ENCODE data around the gene TBX1. TPM values are rescaled to one million over a fixed set of nuclear protein-coding genes. Genes with fewer than 3 reads are reported as not detected.

Gene TBX1
- total RNA-seq, 2 donors from 2014 or later: 0.24 TPM; not detected in 1

- H3K27me3 ChIP-seq: no peaks in the 10 kb centered on the region
- no peak overlapping the region for H3K4me3 ChIP-seq
- TF ChIP-seq, protein P1, sequence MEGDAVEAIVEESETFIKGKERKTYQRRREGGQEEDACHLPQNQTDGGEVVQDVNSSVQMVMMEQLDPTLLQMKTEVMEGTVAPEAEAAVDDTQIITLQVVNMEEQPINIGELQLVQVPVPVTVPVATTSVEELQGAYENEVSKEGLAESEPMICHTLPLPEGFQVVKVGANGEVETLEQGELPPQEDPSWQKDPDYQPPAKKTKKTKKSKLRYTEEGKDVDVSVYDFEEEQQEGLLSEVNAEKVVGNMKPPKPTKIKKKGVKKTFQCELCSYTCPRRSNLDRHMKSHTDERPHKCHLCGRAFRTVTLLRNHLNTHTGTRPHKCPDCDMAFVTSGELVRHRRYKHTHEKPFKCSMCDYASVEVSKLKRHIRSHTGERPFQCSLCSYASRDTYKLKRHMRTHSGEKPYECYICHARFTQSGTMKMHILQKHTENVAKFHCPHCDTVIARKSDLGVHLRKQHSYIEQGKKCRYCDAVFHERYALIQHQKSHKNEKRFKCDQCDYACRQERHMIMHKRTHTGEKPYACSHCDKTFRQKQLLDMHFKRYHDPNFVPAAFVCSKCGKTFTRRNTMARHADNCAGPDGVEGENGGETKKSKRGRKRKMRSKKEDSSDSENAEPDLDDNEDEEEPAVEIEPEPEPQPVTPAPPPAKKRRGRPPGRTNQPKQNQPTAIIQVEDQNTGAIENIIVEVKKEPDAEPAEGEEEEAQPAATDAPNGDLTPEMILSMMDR (IDR thresholded peaks at IDR 0.05): no peak
- peaks cover 0 to 25% of the 10 kb centered on the region in 2 donors for H3K4me1 ChIP-seq
- no peak for DNase-seq (ENCODE audit: low spot score)
- no peaks in the 10 kb centered on the region for H3K36me3 ChIP-seq
- H3K27ac ChIP-seq: no peak overlapping the region
- H3K9me3 ChIP-seq: no peaks in the 10 kb centered on the region
These were observed 13.0 kb upstream of the TBX1 start for GRCh38 chr22:19747551-19747950.

- no peaks in the 10 kb centered on the region for H3K36me3 ChIP-seq
- H3K4me1 ChIP-seq: peaks cover 0 to 25% of the 10 kb centered on the region in 2 donors
- no peaks in the 10 kb centered on the region for H3K9me3 ChIP-seq
- no peaks in the 10 kb centered on the region for H3K27me3 ChIP-seq
- H3K4me3 ChIP-seq: no peak overlapping the region
- H3K27ac ChIP-seq: no peak overlapping the region
- no peak for DNase-seq (ENCODE audit: low spot score)
- TF ChIP-seq, protein P1 (IDR thresholded peaks at IDR 0.05): no peak
These were observed 12.4 kb upstream of the TBX1 start for GRCh38 chr22:19748139-19748538.

DNA sequence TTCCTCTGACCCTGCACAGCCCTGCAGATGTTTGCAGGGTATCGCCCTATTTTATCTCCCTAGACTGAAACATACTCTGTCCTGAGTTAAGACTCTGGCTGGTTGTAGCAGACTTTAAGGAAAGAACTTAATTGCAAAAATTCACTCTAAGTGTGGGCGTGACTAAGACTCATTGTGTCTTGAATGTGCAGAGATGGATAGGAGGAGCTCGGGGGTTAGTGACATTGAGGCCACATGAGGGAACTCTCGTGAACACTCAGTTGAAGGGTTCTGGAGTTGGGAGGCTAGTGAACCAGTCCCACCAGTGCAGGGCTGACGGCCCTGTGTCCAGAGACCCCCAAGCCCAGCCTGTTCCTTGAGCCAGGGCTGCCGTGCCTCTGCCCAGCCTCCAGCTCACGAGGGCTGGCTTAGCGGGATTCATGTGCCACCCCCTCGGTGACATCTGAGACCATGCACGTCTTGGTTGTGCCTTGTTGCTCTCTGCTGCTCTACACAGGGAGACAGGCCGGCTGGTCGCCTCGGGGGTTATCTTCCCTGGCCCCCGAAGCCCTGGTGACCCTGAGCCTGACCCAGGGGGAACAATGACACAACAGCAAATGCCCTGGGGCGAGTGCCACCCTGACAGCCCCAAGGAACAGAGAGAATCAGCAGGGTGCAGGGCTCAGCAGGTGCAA, 11.4 kb upstream of the TBX1 start:
- Histone ChIP-seq H3K4me1 (peaks cover 0 to 21% of the 10 kb centered on the region in 2 donors), H3K27me3 (no peaks in the 10 kb centered on the region), H3K36me3 (no peaks in the 10 kb centered on the region), H3K9me3 (no peaks in the 10 kb centered on the region), H3K4me3 (no peak overlapping the region), H3K27ac (no peak overlapping the region)
- DNase-seq (ENCODE audit: low spot score): no peak
- TF ChIP-seq, protein P1 (IDR thresholded peaks at IDR 0.05): no peak

- TF ChIP-seq, protein P1 (IDR thresholded peaks at IDR 0.05): no peak
- Histone ChIP-seq H3K4me1 (peaks cover 0 to 16% of the 10 kb centered on the region in 2 donors), H3K27me3 (peaks cover under 1 to 2% of the 10 kb centered on the region in 2 donors), H3K4me3 (no peak overlapping the region), H3K9me3 (no peaks in the 10 kb centered on the region), H3K36me3 (no peaks in the 10 kb centered on the region), H3K27ac (no peak overlapping the region)
- DNase-seq (ENCODE audit: low spot score): no peak
These were observed 10.7 kb upstream of the TBX1 start for GRCh38 chr22:19749876-19750275.

- Histone ChIP-seq H3K4me1 (peaks cover 0 to 16% of the 10 kb centered on the region in 2 donors), H3K27ac (no peak overlapping the region), H3K27me3 (peaks cover 10 to 12% of the 10 kb centered on the region in 2 donors), H3K4me3 (no peak overlapping the region), H3K36me3 (no peaks in the 10 kb centered on the region), H3K9me3 (no peaks in the 10 kb centered on the region)
- no peak for DNase-seq (ENCODE audit: low spot score)
- TF ChIP-seq, protein P1 (IDR thresholded peaks at IDR 0.05): no peak
These were observed 9.8 kb upstream of the TBX1 start for GRCh38 chr22:19750507-19751490.
